ENCODE measurements around the gene OARD1. TPM values are rescaled to one million over a fixed set of nuclear protein-coding genes. Genes with fewer than 3 reads are reported as not detected.
A peak's percentile ranks its signal among the peaks of the same experiment; 100 is the strongest.

Gene OARD1
- total RNA-seq, 1 donor from 2014 or later, result 24.1 TPM

DNA sequence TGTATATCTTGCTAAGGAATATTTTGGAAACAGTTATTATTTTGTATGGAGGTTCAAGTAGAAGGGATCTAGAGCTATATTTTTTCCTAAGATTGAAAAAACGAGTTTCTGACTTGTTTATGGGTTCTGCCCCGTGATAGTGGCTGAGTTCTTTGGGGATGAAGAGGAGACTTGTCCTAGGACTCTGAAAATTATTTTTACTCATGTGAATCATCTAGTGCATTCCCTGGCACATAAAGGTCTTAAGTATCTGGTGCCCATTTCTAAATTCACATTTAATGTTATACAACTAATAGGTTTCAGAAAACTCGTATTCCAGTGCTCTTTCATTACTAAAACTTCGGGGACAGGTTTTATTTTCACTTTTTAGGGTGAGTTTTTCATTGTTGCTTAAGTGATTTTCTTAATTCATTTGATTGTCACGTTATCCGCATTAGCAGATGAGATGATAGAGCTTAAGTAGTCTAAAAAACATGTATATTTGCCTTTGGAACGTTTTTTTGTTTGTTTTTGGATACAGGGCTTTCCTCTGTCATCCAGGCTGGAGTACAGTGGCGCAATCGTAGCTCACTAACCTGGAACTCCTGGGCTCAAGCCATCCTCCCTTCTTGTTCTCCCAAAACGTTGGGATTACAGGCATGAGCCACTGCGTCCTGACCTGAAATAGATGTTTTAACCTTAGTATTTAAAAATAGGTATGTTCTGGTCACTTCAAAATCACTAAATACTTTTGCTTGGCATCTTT, 2.7 kb upstream of the OARD1 start:
- DNase-seq (ENCODE audit: low spot score), result no peak

DNA sequence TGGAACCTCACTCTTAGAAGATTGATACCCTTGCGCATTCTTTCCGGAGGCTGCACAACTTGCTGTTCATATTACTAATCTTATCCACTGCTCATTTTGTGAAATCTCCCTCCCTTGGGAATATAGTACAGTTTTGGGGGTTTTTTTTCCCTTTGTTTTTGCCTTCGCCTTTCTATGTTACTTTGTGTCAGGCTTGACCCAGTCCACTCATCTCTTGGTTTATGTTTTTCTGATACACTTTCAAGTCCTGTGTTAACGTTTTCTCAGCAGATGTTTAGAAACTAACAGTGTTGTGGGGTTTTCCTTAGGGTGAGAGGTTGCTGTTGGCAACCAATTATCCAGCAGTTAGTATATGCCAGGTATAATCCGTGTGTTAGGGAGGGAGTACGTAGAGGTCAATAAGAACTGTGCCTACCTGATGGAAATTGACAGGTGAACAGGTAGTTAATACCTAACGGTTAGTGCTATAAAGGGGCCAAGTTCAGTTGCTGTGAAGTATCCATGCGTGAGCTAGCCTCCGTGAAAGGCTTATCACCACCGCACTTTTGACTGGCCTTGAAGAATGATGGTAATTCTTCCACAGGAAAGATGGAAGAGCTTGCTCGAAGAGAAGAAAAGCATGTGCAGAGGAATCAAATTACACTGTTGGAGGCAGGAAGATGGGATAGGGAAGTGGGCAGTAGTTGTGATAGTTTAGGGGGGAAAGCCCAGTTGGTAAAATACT, 2.0 kb upstream of the OARD1 start:
- no peak for DNase-seq (ENCODE audit: low spot score)

DNA sequence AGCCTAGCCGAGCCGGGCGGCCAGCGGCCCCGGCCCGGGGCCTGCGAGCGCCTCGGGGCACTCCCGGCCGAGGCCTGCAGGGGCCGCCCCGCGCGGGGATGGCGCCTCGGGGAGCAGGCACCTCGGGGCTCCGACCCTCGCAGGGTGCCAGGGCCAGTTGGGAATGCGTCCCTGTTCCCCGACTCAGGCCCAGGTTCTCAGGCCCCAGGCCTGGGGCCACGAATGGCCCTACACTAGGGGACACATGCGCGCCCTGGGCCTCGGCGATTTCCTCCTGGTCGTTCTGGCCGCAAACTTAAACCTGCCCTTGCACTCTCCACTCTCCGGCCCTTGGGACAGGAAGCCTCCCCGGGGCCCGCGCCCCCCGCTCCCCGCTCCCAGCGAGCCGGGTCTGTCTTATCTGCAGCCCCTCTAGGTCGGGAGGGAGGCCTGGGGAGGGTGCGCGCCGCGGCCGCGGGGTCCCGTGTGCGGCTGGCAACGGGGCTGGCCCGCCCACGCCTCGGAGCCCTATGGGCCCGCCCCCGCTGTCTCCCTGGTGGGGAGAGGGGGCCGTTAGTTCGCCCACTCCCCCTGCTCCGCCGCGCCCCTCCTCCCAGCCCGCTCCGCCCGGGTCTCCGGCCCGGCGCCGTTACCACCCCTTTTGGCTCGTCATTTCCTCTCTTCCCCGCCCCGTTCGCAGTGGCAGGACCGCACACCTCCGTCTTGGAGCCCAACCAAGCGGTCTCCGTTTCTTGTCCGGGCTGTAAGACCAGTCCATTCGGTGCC, 1.2 kb upstream of the OARD1 start:
- peak; percentile 91 for DNase-seq (ENCODE audit: low spot score)

DNA sequence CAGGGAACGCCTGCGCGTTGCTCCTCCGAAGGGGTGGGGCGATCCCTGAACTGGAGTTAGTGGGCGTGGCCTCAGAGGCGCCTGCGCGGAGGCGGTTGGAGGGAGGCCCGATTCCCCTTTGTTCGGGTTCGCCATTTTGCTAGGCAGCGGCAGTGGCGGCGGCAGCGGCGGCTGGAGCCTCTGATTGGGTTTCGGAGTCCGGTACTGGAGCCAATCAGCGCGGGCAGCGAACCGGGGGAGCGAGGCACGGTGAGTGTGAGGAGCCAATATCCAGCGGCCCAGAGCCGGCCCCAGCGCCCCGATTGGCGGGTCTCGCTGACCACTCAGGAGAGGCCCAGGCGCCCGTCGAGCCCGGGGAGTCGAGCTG, 663 bp upstream of the OARD1 start, which contains the start of gene NFYA:
Gene NFYA (plus strand): TSS at position 139 of the 367 bp plus-strand sequence. CDS start 6,116 bp downstream, outside the sequence.
- DNase-seq (ENCODE audit: low spot score), result no peak

DNA sequence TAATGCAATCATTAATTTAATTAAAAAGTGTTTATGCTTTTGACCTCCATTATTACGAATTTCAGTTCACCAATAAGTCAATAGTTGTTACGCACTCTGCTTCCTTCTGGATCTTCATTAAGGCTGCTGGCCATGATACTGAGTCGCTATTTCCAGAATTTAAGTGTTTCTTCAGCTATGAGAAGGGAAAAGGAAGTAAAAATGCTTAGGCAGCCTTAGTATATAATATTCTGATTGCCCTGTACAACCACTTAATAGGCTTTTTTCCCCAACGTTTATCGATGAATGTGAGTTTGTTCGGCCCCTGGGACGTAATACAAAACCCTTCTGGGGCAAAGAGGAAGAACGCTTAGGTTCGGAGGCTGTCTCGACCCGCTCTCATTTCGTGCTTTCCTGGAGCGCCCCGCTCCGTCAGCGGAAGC, 644 bp downstream of the OARD1 start:
- no peak for DNase-seq (ENCODE audit: low spot score)

DNA sequence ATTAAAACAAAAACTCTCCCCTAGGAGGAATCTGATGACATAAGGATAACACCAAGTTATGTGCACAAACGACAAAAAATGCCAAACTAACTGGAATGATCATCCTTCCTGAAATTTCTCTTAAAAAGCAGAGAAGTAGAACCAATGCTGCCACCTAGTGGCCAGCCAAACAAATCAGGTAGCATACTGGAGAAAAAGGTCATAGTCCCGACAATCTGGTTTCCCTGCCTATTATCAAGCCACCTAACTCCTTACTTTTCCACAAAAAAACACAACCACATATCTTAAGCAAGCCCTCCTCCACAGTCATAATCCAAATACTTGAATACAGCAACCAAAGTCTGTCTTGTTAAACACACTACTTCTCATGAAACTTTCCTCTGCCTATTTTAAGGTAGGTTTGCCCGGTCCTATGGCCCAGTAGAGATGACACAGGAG, 5.3 kb downstream of the OARD1 start:
- peak; percentile 73 for DNase-seq (ENCODE audit: low spot score)

DNA sequence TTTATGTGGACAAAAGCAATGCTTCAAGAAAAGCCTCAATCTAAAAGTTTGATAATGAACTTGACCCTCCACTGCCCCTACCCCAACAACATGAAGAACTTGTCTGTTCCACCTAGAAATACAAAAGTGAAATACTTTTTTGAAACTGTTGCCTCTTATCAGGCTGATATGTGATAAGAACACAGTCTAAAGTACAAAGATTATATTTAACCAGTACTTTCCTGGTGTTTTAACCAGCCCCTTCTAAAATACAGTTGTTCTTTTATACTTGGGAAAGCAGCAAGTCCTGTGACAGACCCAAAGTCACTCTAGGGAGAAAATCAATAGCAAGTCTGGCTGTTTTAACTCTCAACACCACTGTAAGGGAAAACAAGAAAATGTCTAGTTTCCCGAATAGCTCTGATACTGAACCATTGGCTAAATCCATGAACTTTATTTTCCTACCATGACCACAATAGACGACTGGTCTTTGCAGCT, 6.6 kb downstream of the OARD1 start:
- no peak for DNase-seq (ENCODE audit: low spot score)

DNA sequence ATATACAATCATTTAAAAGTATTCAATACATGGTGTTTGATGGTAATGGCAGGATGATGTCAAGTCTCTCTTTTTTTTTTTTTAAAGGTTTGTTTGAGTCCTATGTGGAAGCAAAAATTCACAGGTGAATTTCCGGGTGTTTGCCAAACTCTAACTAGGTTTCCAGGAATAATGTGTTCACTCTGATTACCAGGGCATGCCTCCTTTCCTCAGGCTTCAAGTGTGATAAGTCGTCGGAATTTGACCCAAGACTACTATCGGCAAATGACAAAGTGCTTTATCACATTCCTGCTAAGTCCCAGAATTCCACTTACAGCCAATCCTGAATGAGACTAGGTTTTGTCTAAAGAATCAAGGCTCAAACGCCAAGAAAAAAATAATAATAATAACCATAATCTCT, 7.3 kb downstream of the OARD1 start:
- DNase-seq (ENCODE audit: low spot score), result no peak

DNA sequence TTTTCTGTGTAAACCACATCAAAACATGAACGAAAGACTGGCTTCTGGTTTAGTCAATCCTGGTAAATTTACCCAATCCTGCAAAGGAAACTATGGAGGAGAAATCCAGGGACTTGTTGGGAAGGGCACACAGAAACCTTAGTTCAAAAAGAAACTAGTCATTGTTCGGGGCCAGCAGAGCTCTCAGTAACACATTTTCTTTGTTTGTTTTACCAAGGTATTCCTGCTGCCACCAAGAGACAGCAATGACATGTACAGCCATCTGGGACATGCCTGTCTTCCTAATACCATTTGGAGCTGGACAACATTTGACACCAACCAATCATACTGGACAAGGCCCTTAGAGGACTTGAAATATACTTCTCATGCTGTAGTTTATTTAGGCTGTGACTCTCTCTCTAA, 8.3 kb downstream of the OARD1 start:
- DNase-seq (ENCODE audit: low spot score), result no peak

DNA sequence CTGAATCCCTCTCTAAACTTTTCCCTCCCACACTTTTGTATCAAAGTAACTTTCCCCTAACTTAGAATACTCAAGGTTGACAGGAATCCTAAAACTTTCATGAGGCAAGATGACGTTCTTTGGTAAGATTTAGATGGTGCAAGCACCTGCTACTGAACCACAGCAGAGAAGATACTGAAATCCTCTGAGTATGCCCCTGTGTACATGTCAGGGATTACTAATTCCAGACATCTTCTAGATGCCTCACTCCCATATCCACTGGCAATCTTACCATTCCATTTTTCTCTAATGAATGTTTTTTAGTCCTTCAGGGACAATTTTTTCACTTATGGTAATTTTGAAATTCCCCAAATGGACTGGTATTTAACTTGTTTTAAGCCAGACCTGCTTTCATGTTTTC, 10.1 kb downstream of the OARD1 start:
- DNase-seq (ENCODE audit: low spot score), result no peak

DNA sequence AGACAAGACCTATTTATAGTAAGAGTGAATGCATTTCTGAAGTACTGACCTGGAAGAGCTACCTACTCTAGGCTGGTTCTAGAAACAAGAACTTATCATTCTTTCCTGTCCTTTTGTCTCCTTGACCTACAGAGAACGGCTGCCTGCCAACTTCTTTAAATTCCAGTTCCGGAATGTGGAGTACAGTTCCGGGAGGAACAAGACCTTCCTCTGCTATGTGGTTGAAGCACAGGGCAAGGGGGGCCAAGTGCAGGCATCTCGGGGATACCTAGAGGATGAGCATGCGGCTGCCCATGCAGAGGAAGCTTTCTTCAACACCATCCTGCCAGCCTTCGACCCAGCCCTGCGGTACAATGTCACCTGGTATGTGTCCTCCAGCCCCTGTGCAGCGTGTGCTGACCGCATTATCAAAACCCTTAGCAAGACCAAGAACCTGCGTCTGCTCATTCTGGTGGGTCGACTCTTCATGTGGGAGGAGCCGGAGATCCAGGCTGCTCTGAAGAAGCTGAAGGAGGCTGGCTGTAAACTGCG, 10.9 kb downstream of the OARD1 start:
- no peak for DNase-seq (ENCODE audit: low spot score)

DNA sequence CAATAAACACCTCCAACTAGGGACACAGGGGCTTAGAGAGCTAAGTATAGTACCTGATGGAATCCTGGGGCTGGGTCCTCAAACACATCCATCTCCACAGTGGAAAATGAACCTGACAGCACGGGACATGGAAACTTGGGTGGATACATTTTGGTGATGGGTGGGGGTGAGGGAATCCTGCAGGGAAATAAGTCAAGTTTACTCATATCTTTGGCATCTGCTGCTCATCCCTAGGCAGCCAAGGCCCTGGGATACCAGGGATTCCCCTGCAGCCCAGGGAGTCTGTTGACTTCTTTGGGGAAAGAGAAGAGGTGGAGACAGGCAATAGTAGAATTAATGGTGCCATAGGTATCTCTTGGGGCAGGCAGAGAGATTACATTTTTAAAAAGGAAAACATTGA, 12.6 kb downstream of the OARD1 start:
- DNase-seq (ENCODE audit: low spot score), result no peak

DNA sequence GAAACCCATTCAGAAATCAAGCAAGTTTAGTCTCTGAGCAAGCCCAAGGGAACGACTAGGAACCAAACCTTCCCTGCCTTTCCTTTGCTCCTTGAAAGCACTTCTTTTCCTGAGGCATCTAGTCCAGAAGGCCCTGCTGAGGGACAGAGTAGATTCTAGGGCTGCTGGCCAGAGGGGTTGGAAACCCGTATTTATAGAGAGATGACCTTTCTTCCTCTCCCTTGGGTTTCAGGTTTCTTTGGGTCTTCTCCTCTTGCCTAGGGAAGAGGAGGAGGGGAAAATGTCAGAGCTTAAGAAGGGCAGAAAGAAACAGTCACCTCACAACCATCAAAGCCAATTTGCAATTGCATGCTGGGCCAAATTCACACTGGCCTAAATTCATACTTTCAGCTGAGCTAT, 13.4 kb downstream of the OARD1 start:
- DNase-seq (ENCODE audit: low spot score), result no peak

DNA sequence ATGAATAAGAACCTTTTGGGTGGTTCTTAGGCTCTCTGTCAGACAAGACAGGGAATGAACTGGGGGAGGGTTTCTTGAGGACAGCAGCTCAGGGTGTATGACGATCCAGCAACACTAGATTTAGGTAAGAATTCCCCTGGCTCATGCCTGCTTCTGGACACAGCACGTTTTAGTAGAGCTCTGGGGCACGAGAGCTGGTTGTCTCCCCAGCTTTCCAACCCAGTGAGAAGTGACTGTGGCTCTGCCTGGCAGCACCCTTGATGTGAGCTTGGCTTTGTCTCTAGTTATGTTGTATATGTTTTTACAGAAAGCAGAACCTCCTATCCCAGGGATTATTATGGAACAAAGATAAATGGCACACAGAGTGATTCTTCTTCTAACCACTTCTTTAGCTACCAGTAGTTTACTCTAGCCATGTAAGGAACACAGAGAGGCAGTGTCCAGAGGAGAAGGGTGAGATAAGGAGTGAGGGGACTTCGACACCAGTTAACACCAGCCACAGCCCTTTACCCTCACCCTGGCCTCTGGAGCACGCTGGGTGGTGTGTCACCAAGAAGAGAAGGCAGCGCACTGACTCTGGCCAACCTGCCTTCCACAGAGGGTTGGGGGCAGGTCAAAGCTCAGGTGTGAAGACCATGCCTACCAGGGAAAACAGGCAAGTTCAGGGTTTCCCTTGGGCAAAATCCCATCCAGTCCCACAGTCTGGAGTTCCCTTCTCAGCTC, 15.2 kb downstream of the OARD1 start:
- DNase-seq (ENCODE audit: low spot score), result no peak

DNA sequence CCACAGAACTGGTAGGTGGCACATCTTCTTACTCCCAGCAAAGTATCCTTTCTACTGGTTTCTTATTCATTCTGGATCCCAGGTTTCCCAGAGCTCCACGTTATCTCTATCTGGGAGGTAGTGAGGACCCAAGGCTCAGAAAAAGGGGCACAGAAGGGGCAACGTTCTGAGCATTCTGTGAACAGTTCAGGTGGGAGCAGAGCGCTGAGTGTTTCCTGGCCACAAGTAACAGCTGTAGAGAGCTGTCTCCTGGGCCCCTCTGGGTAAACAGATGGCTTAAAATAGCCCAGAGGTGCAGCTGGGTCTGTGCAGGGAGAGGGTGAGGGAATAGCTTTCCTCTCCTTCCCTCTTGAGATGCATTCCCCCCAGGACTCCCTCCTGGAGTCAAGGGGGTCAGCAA, 17.0 kb downstream of the OARD1 start:
- no peak for DNase-seq (ENCODE audit: low spot score)

DNA sequence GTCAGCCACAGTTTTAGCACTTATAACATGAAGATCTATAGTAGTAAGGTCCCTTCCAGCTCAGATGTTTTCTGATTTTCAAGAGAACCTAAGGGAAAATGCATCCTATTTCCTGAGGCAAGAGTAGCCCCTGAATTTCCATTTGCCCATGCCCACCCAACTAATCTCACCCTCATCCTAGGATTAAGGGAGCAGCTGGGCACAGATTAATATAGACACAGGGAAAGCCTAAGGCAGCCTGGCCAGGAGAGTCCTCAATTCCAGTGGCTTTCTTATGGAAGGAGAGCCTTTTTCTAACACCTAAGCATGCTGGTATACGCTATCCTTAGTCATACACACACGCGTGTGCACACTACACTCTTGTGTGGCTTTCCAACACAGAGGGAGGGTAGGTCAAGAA, 17.6 kb downstream of the OARD1 start:
- no peak for DNase-seq (ENCODE audit: low spot score)

DNA sequence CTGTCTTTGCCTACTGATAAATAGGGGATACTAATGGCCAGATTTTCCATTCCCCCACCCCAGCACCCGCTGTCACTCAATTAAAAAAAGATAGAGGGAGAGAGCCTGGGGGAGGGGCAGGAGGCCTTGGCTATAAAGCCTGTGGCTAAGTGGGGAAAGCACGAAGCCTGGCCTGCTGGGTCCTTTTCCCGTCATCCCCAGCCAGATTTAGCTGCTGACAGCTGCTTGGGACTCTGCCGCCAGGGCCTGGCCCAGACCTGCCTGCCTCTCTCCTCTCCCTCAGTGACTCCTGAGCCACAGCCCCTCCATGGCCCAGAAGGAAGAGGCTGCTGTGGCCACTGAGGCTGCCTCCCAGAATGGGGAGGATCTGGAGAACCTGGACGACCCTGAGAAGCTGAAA, 19.1 kb downstream of the OARD1 start, which contains the start of gene APOBEC2:
Gene APOBEC2 (plus strand): TSS at position 162 of the 400 bp plus-strand sequence. CDS start 146 bp downstream, at position 308.
- no peak for DNase-seq (ENCODE audit: low spot score)

DNA sequence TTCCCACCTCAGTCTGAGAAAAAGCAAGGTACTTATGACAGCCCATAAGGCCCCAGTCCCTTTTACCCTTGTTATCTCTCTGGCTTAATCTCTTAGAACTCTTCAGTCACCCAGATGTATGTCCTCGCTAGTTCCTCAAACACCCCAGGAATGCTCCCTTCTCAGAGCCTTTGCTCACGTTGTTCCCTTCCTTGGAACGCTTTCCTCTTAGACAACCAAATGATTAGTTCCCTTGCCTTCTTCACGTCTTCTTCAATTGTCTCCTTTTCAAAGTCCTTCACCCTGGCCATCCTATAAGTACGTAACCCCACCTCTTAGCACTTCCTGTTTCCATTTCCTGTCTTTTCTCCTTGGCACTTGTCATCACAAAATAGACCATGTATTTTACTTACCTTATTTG, 20.3 kb downstream of the OARD1 start:
- no peak for DNase-seq (ENCODE audit: low spot score)

DNA sequence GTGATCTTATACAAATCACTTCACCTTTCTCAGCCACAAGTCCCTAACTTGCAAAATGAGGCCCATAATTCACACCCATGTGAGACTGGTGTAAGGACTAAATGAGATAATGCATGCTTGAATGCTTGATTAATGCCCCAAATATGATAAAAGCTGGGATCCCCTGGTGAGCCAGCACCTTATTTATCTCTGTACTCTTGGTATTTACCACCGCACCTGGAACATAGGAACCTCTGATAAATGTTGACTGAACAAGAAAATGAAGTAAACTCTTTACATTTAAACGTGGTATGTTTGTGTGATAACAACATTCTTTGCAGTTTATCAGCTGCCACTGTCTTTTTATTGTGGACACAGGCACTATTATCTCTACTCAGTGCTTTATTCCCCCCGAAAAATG, 21.6 kb downstream of the OARD1 start:
- DNase-seq (ENCODE audit: low spot score), result no peak

DNA sequence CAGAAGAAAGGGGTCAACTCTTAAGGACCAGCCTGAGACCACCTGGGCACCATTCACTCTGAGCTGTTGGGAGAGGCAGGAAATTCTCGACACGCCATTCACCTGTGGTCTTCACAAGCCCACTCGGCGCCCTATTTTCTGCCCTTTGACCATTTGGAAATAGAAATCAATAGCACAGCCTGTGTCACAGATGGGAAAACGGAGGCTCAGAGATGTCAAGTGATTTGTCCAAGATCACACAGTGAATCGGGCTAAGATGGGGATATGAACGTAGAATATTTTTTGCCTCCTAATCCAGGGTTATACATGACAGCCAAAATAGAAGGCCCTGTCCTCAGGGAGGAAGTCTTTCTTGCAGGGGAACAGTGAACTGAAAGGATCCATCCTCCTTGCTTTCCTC, 22.2 kb downstream of the OARD1 start:
- DNase-seq (ENCODE audit: low spot score), result no peak

DNA sequence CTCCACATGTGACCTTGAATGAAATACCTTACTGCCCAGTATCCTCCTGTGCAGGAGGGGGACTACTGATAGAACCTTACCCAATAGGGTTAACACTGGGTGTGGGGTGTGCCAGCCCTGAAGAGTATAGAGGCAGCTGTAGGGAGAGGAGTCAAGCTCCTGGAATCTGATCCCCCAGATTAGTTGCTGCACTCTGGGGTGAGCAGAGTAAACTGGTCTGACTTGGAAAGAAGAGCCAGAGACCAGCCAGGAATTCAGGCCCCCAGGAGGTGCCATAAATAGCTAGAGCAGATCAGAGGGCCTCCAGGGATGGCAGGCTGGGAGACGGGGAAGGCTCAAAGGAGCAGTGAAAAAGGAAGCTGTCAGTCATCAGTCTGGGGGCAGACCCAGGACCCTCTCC, 22.6 kb downstream of the OARD1 start:
- no peak for DNase-seq (ENCODE audit: low spot score)

All from ureter (tissue), 1 donor.